ENCODE data around the gene NKAIN4. TPM values are rescaled to one million over a fixed set of nuclear protein-coding genes. Genes with fewer than 3 reads are reported as not detected.

The NKAIN4 gene
- total RNA-seq, 3 donors from 2014 or later = not detected

DNA sequence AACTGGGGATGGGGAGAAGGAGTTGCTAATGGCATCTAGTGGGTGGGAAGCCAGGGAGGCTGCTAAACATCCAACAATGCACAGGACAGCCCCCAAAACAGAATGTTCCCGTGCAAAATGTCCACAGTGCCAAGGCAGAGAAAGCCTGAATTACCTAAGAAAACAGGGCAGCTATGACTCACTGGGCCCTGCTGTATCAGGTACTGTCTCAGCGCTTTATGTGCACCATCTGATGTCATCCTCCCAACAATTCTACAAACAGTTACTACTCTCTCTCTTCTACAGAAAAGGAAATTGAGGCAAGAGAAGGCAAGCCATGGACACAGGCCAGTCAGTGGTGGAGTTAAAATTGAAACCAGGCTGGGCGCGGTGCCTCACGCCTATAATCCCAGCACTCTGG lies 41.5 kb downstream of the NKAIN4 start:
- no peaks in the 10 kb centered on the region for H3K36me3 ChIP-seq
- intact Hi-C loops (cut with DNase I; ENCODE audit: low total_unique reads) = no loop called here
- TF ChIP-seq POLR2AphosphoS5 (IDR thresholded peaks at IDR 0.05) = no peak
- TF ChIP-seq, protein P1, sequence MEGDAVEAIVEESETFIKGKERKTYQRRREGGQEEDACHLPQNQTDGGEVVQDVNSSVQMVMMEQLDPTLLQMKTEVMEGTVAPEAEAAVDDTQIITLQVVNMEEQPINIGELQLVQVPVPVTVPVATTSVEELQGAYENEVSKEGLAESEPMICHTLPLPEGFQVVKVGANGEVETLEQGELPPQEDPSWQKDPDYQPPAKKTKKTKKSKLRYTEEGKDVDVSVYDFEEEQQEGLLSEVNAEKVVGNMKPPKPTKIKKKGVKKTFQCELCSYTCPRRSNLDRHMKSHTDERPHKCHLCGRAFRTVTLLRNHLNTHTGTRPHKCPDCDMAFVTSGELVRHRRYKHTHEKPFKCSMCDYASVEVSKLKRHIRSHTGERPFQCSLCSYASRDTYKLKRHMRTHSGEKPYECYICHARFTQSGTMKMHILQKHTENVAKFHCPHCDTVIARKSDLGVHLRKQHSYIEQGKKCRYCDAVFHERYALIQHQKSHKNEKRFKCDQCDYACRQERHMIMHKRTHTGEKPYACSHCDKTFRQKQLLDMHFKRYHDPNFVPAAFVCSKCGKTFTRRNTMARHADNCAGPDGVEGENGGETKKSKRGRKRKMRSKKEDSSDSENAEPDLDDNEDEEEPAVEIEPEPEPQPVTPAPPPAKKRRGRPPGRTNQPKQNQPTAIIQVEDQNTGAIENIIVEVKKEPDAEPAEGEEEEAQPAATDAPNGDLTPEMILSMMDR (IDR thresholded peaks at IDR 0.05) = no peak

DNA sequence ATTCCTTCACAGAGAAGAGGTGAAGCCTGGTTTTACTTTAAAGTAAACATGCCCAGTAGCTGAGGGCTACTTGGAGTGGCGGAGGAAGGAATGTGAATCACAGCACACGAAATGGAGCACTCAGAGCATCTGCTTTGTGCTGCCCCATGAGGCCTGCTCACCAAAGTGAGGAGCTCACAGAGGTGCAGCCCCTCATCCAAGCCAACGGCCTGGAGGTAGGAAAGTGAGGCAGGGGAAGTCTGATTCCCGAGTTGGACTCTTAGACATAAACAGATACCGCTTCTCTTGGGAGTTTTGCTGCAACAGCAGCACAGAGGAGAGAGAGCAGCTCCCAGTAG lies 41.9 kb downstream of the NKAIN4 start:
- H3K27me3 ChIP-seq = no peaks in the 10 kb centered on the region
- intact Hi-C loops (cut with DNase I; ENCODE audit: low total_unique reads) = no loop called here
- TF ChIP-seq POLR2A (IDR thresholded peaks at IDR 0.05) (no peak), POLR2AphosphoS5 (IDR thresholded peaks at IDR 0.05) (no peak)
- TF ChIP-seq, protein P1 (IDR thresholded peaks at IDR 0.05) = no peak
- H3K27ac ChIP-seq = no peak overlapping the region
- H3K4me1 ChIP-seq = no peaks in the 10 kb centered on the region
- no peak for DNase-seq (ENCODE audit: low spot score in 2 of 2)
- no peaks in the 10 kb centered on the region for H3K36me3 ChIP-seq
- no peak overlapping the region for H3K4me3 ChIP-seq
- no peaks in the 10 kb centered on the region for H3K9me3 ChIP-seq

More for the DNA sequence above, 41.5 kb downstream of the NKAIN4 start:
- Histone ChIP-seq H3K27ac (no peak overlapping the region), H3K4me3 (no peak overlapping the region), H3K27me3 (no peaks in the 10 kb centered on the region), H3K9me3 (no peaks in the 10 kb centered on the region), H3K4me1 (no peaks in the 10 kb centered on the region)
- no peak for DNase-seq (ENCODE audit: low spot score in 2 of 2)

DNA sequence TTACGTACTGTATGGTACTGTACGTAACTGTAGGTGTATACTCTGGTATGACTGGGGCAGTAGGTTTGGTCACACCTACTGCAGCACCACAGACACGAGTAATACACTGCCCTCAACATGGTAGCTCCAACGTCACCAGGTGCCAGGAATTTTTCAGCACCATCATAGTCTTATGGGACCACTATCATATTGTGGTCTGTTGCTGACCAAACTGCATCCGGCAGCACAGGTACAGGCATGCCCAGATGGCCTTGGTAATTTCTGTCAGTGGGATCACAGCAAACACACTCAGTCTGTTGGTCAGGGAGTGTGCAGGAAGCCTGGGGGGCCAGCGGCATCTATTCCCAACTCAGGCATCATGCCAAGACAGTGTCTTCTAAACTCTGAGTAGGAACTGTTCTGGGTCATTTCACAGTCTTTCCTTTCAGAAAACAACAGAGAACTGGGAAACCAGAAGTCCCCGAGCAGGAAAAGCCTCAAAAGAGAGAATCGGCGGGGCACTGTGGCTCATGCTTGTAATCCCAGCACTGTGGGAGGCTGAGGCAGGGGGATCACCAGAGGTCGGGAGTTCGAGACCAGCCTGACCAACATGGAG lies 44.2 kb downstream of the NKAIN4 start:
- Histone ChIP-seq H3K36me3 (no peaks in the 10 kb centered on the region), H3K4me1 (peaks cover 0 to 6% of the 10 kb centered on the region in 2 donors), H3K9me3 (no peaks in the 10 kb centered on the region), H3K4me3 (no peak overlapping the region), H3K27ac (no peak overlapping the region), H3K27me3 (no peaks in the 10 kb centered on the region)
- TF ChIP-seq POLR2AphosphoS5 (IDR thresholded peaks at IDR 0.05) (no peak), POLR2A (IDR thresholded peaks at IDR 0.05) (no peak)
- TF ChIP-seq, protein P1 (IDR thresholded peaks at IDR 0.05) = no peak
- no peak for DNase-seq (ENCODE audit: low spot score in 2 of 2)
- intact Hi-C loops (cut with DNase I; ENCODE audit: low total_unique reads) = no loop called here

DNA sequence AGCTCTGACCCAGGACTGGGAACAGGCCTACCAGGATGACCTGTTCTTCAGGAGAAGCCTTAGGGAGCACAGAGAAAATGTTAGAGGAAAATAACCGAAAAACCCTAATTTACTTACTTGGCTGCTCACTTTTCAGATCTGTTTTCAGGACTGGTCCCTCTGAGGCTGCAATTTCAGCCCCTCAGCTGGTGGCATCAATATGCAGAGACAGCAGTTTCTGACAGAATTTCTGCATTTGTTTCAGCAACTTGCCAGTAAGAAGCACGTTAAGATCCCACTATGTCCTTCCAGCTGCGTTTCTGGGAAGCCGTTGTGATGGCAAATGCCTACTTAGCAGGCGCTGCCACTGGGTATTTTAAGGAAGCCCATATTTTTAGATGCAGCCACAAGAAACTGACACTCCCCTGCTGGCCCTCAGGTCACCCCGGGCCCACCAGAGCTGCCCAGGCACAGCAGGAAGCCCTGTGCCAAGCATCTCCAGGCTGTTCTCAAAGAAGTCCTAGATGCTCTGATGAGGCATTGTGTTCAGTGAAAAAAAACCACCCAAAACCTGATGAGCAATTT lies 45.8 kb downstream of the NKAIN4 start:
- Histone ChIP-seq H3K4me1 (peaks cover 0 to 6% of the 10 kb centered on the region in 2 donors), H3K27me3 (no peaks in the 10 kb centered on the region), H3K9me3 (no peaks in the 10 kb centered on the region), H3K36me3 (no peaks in the 10 kb centered on the region), H3K27ac (no peak overlapping the region), H3K4me3 (no peak overlapping the region)
- no peak for TF ChIP-seq POLR2A (IDR thresholded peaks at IDR 0.05)
- no peak for TF ChIP-seq POLR2AphosphoS5 (IDR thresholded peaks at IDR 0.05)
- TF ChIP-seq, protein P1 (IDR thresholded peaks at IDR 0.05) = no peak
- DNase-seq (ENCODE audit: low spot score in 2 of 2) = no peak
- intact Hi-C loops (cut with DNase I; ENCODE audit: low total_unique reads) = no loop called here

DNA sequence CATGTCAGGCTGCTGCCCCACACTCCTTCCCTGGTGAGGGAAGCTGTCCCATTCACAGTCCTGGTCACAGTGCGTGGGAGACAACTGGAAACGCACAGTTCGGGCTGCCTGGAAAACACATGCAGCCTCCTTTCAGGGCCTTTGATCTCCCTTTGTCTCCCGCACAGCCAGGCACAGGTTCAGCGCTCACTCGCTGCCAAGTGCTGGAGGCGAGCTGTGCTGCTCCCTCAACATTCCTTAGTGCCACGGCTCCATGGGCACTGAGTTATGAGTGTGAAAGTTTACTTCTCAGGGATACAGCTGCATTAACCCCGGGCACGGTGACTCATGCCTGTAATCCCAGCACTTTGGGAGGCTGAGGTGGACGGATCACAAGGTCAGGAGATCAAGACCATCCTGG lies 47.4 kb downstream of the NKAIN4 start:
- Histone ChIP-seq H3K27ac (peak overlapping the region; percentile 10 to 38), H3K4me1 (peaks cover 0 to 6% of the 10 kb centered on the region in 2 donors), H3K27me3 (no peaks in the 10 kb centered on the region), H3K9me3 (no peaks in the 10 kb centered on the region), H3K4me3 (no peak overlapping the region), H3K36me3 (no peaks in the 10 kb centered on the region)
- intact Hi-C loops (cut with DNase I; ENCODE audit: low total_unique reads) = no loop called here
- peak; percentile 73 to 79 for DNase-seq (ENCODE audit: low spot score in 2 of 2)
- TF ChIP-seq, protein P1 (IDR thresholded peaks at IDR 0.05) = no peak
- TF ChIP-seq POLR2A (IDR thresholded peaks at IDR 0.05) (no peak), POLR2AphosphoS5 (IDR thresholded peaks at IDR 0.05) (no peak)

All from breast epithelium (tissue), 4 donors.